Activated effector memory CD4-positive, alpha-beta T cell treated with Interleukin-2 at 50 U/mL for 16 hours (primary cell): ENCODE measurements around the gene STMN3.

Source experiments
- DNase-seq: peaks from one replicate; pipeline ENCODE4 v3.0.0-alpha.2; 2020

The STMN3 gene

GRCh38 chr20:63691711-63692435, 38.6 kb upstream of the STMN3 start:
- DNase-seq = no peak

- DNase-seq = no peak
These were observed 37.9 kb upstream of the STMN3 start for GRCh38 chr20:63690898-63691710.

- no peak for DNase-seq
These were observed 37.0 kb upstream of the STMN3 start for GRCh38 chr20:63690003-63690897.

GRCh38 chr20:63689046-63690002, 36.1 kb upstream of the STMN3 start:
- DNase-seq = no peak

GRCh38 chr20:63688228-63689045, 35.2 kb upstream of the STMN3 start:
- DNase-seq = no peak

- DNase-seq = no peak
These were observed 34.4 kb upstream of the STMN3 start for GRCh38 chr20:63687419-63688178.

GRCh38 chr20:63686492-63687321, 33.5 kb upstream of the STMN3 start:
- no peak for DNase-seq

- no peak for DNase-seq
These were observed 32.9 kb upstream of the STMN3 start for GRCh38 chr20:63686094-63686491.

GRCh38 chr20:63685269-63686026, 32.2 kb upstream of the STMN3 start:
- DNase-seq = no peak

GRCh38 chr20:63682384-63683139, 29.3 kb upstream of the STMN3 start:
- DNase-seq = no peak

GRCh38 chr20:63681609-63682142, 28.5 kb upstream of the STMN3 start:
- DNase-seq = no peak

- DNase-seq = no peak
These were observed 27.8 kb upstream of the STMN3 start for GRCh38 chr20:63680857-63681608.

- no peak for DNase-seq
These were observed 27.2 kb upstream of the STMN3 start for GRCh38 chr20:63680427-63680826.

GRCh38 chr20:63679799-63680305, 26.6 kb upstream of the STMN3 start:
- DNase-seq = no peak

GRCh38 chr20:63678667-63679465, 25.6 kb upstream of the STMN3 start:
- DNase-seq = no peak

- DNase-seq = no peak
These were observed 24.8 kb upstream of the STMN3 start for GRCh38 chr20:63678071-63678470.
